ENCODE measurements around the gene WWOX. TPM values are rescaled to one million over a fixed set of nuclear protein-coding genes. Genes with fewer than 3 reads are reported as not detected.

Gene WWOX
- total and polyA plus RNA-seq, 2 of the 8 experiments (the other 6 are each of a cell fraction or from before 2014, with no cell fraction given), result 5.4 to 16.7 TPM

DNA sequence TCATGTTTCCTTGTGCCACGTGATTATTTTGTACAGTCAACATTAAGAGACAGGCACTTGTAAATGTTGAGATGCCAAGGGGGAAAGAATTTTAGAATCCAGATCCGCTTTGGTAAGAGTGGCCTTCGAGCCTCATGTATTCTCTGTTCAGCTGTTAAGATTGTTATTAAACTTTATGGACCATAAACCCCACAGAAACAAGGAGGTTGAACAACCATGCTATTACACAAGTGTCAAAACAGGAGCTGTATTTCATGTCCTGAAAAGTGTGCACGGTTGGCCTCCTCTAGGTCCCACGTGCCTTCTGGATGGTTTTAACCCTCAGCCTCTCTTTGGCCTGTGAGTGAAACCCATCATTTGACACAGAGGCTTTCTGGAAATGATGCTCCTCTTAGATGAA is 809.8 kb downstream of the WWOX start:
- Histone ChIP-seq H2BK20ac (ENCODE audit: low read length) (no peak overlapping the region), H3K4ac (replicated peaks; ENCODE audit: insufficient read length, low read depth, low read length) (no peak overlapping the region), H3K27me3 (replicated peaks in 1 of 4; ENCODE audit: control insufficient read depth in 3 of 4, extremely low read depth in 1 of 4, insufficient read depth in 3 of 4, low read length in 3 of 4) (no peaks in the 10 kb centered on the region), H3K23ac (ENCODE audit: insufficient read length) (no peak overlapping the region), H2BK15ac (ENCODE audit: low read length) (no peak overlapping the region), H3K14ac (ENCODE audit: insufficient read length) (no peak overlapping the region), H3K18ac (ENCODE audit: extremely low read depth, low read length) (no peak overlapping the region), H3K36me3 (ENCODE audit: control insufficient read depth in 2 of 4, insufficient read depth in 4 of 4, low read length in 3 of 4) (no peaks in the 10 kb centered on the region; a peak in 1 of 8 replicates), H2AK5ac (ENCODE audit: low read depth, low read length) (no peak overlapping the region), H3K56ac (replicated peaks; ENCODE audit: insufficient read length, low read depth, low read length) (no peak overlapping the region), H3K4me2 (ENCODE audit: insufficient read depth in 1 of 2, low read depth in 2 of 2, low read length in 2 of 2) (no peak overlapping the region), H4K91ac (replicated peaks; ENCODE audit: insufficient read length, low read length) (no peak overlapping the region), H4K20me1 (replicated peaks in 1 of 2; ENCODE audit: control insufficient read depth in 1 of 2, insufficient read depth in 2 of 2, low read length in 2 of 2) (no peaks in the 10 kb centered on the region), H2BK5ac (ENCODE audit: low read depth, low read length) (no peak overlapping the region), H4K5ac (ENCODE audit: insufficient read length, low read depth, low read length) (no peak overlapping the region), H3K9ac (replicated peaks in 1 of 4; ENCODE audit: extremely low read depth in 1 of 4, low read depth in 3 of 4, low read length in 3 of 4) (no peak overlapping the region), H4K8ac (ENCODE audit: extremely low read depth, insufficient read depth, low read length) (no peak overlapping the region), H3K9me3 (ENCODE audit: insufficient read depth in 2 of 2, low read depth in 1 of 2, low read length in 1 of 2) (peaks cover 0 to 7% of the 10 kb centered on the region in 2 experiments; a peak in 3 of 4 replicates), H3K4me1 (replicated peaks in 1 of 4; ENCODE audit: control insufficient read depth in 3 of 4, insufficient read depth in 4 of 4, low read length in 3 of 4) (peaks cover 2 to 10% (median 6%) of the 10 kb centered on the region in 4 experiments; a peak in 5 of 7 replicates), H3K27ac (ENCODE audit: low read depth, low read length) (no peak overlapping the region), H3K23me2 (ENCODE audit: low read depth, low read length) (0 out of 2 replicates have a peak, but pooled peaks cover 2% of the 10 kb centered on the region), H2AFZ (ENCODE audit: low read length) (no peak overlapping the region), H3K79me1 (ENCODE audit: low read depth, low read length) (no peaks in the 10 kb centered on the region), H2BK12ac (ENCODE audit: low read depth, low read length) (no peak overlapping the region), H3K79me2 (ENCODE audit: control insufficient read depth in 1 of 2, insufficient read depth in 2 of 2, low read length in 2 of 2) (no peaks in the 10 kb centered on the region), H3K4me3 (ENCODE audit: extremely low read depth in 1 of 4, insufficient read depth in 2 of 4, low read depth in 3 of 4, low read length in 4 of 4) (no peak overlapping the region), H2BK120ac (replicated peaks; ENCODE audit: low read depth, low read length) (no peak overlapping the region)
- 98% methylated on average over 5 of the region's 5 CpGs; no CpG with 5 or more reads in 1 of the 2 experiments for WGBS, 2 experiments (ENCODE audit: extremely low coverage in 1 of 2, insufficient coverage in 1 of 2, insufficient read length in 1 of 2, insufficient replicate concordance in 2 of 2, low coverage in 1 of 2, low lambda C conversion rate in 2 of 2, missing lambda C conversion rate in 1 of 2)
- DNase-seq (ENCODE audit: low read depth in 1 of 2, low spot score in 2 of 2), result no peak
- no peak for FAIRE-seq
- CTCF ChIA-PET (ENCODE audit: partially characterized antibody), result no interaction called here
- POLR2A ChIA-PET (ENCODE audit: partially characterized antibody), result no interaction called here
- TF ChIP-seq CEBPB (IDR thresholded peaks at IDR 0.05; ENCODE audit: low read depth, low read length), result no peak
- no peak for TF ChIP-seq RNF2 (IDR thresholded peaks at IDR 0.05; ENCODE audit: borderline replicate concordance, low read depth, low read length, missing control alignments, poor library complexity, severe bottlenecking)
- no peak for TF ChIP-seq SRF (IDR thresholded peaks at IDR 0.05; ENCODE audit: low read depth, low read length)
- no peak for TF ChIP-seq SP2 (IDR thresholded peaks at IDR 0.05; ENCODE audit: low read length)
- TF ChIP-seq ATF2 (IDR thresholded peaks at IDR 0.05; ENCODE audit: low read length), result no peak
- TF ChIP-seq NRF1 (IDR thresholded peaks at IDR 0.05; ENCODE audit: low read depth, low read length), result no peak
- no peak for TF ChIP-seq SAP30 (IDR thresholded peaks at IDR 0.05; ENCODE audit: insufficient read depth, insufficient replicate concordance, low read length)
- TF ChIP-seq RFX5 (IDR thresholded peaks at IDR 0.05; ENCODE audit: borderline replicate concordance, low read depth, low read length), result no peak
- no peak for TF ChIP-seq ASH2L (IDR thresholded peaks at IDR 0.05; ENCODE audit: low read length)
- no peak for TF ChIP-seq EGR1 (IDR thresholded peaks at IDR 0.05; ENCODE audit: borderline replicate concordance, low read depth, low read length)
- TF ChIP-seq BCL11A (IDR thresholded peaks at IDR 0.05; ENCODE audit: low read depth in 2 of 2, low read length in 2 of 2), result no peak

Measured in H1 (cell line).